AG04450 (cell line): ENCODE measurements around the gene TNS3. TPM values are rescaled to one million over a fixed set of nuclear protein-coding genes. Genes with fewer than 3 reads are reported as not detected.

ENCODE experiments used
- CTCF ChIA-PET: fragments of 300-600, 350-600 bp; formaldehyde crosslinking; extraction: SDS; loops from one replicate; lab custom pipeline; 2022; ENCODE audit warnings: antibody characterized with exemption, inconsistent platforms; lab: Charles Lee
- POLR2A ChIA-PET: fragments of 350-600 bp; formaldehyde crosslinking; extraction: SDS; loops from one replicate; lab custom pipeline; 2021; ENCODE audit warnings: antibody characterized with exemption, inconsistent platforms; lab: Yijun Ruan, JAX
- DNase-seq: peaks from one replicate; pipeline ENCODE4 v3.0.0-alpha.2; 2011; ENCODE audit warnings: low read depth, low spot score
- H3K27ac ChIP-seq: one replicate; pipeline ENCODE4 v1.5.1; 2012; ENCODE audit warnings: low read depth, low read length, control low read depth
- H3K27me3 ChIP-seq: one replicate; pipeline ENCODE4 v1.6.0; 2012; ENCODE audit warnings: low read length; ENCODE audit not compliant: control insufficient read depth, insufficient read depth
- H3K4me3 ChIP-seq: 2 replicates; pipeline ENCODE4 v1.5.1; 2011; ENCODE audit warnings: mild to moderate bottlenecking, low read depth, low read length, control low read depth
- H3K9me3 ChIP-seq: 2 replicates; pipeline ENCODE4 v1.5.1; 2012; ENCODE audit warnings: low read length; ENCODE audit not compliant: control insufficient read depth, insufficient read depth
- CTCF ChIP-seq: IDR thresholded peaks from 2 replicates; pipeline ENCODE4 v1.5.1; 2011; ENCODE audit warnings: low read depth, low read length, control low read depth, inconsistent platforms
- polyA plus RNA-seq: library from polyadenylated mRNA; depleted of rRNA; stranded (reverse); fragments of >200 nt; gene quantifications from 2 replicates; pipeline ENCODE4 v1.2.3, GENCODE V29; 2011

Gene TNS3
- polyA plus RNA-seq, 1 experiment, result 131 TPM

- no peak for TF ChIP-seq CTCF
- H3K27me3 ChIP-seq, result no peaks in the 10 kb centered on the region
- no peak for DNase-seq
- no peak overlapping the region for H3K4me3 ChIP-seq
- H3K27ac ChIP-seq, result no peak overlapping the region
- POLR2A ChIA-PET, result no interaction called here
- CTCF ChIA-PET, result no interaction called here
- peaks cover 8% of the 10 kb centered on the region for H3K9me3 ChIP-seq
These were observed 50.1 kb downstream of the TNS3 start for GRCh38 chr7:47531584-47532492.

- H3K27ac ChIP-seq, result no peak overlapping the region
- ChIA-PET POLR2A (no interaction called here), CTCF (interaction anchor here (0.5 kb wide), 1 partner anchor 292 kb away, joined by 3 read pairs; no protein-coding TSS in a partner anchor)
- H3K4me3 ChIP-seq, result no peak overlapping the region
- H3K27me3 ChIP-seq, result no peaks in the 10 kb centered on the region
- peaks cover 8% of the 10 kb centered on the region for H3K9me3 ChIP-seq
- TF ChIP-seq CTCF, result no peak
- DNase-seq, result no peak
These were observed 51.9 kb downstream of the TNS3 start for GRCh38 chr7:47529826-47530555.

GRCh38 chr7:47529405-47529804 lies 52.5 kb downstream of the TNS3 start:
- ChIA-PET POLR2A (no interaction called here), CTCF (interaction anchor here (0.5 kb wide), 1 partner anchor 293 kb away, joined by 3 read pairs; no protein-coding TSS in a partner anchor)
- DNase-seq, result no peak
- H3K4me3 ChIP-seq, result no peak overlapping the region
- H3K9me3 ChIP-seq, result peaks cover 8% of the 10 kb centered on the region
- no peak overlapping the region for H3K27ac ChIP-seq
- TF ChIP-seq CTCF, result no peak
- H3K27me3 ChIP-seq, result no peaks in the 10 kb centered on the region

GRCh38 chr7:47528471-47528870 lies 53.4 kb downstream of the TNS3 start:
- H3K9me3 ChIP-seq, result peaks cover 8% of the 10 kb centered on the region
- H3K27me3 ChIP-seq, result no peaks in the 10 kb centered on the region
- TF ChIP-seq CTCF, result no peak
- H3K27ac ChIP-seq, result no peak overlapping the region
- ChIA-PET POLR2A (no interaction called here), CTCF (no interaction called here)
- no peak for DNase-seq
- H3K4me3 ChIP-seq, result no peak overlapping the region

- Histone ChIP-seq H3K27ac (no peak overlapping the region), H3K27me3 (no peaks in the 10 kb centered on the region), H3K4me3 (no peak overlapping the region), H3K9me3 (peaks cover under 1% of the 10 kb centered on the region)
- TF ChIP-seq CTCF, result no peak
- no peak for DNase-seq
- ChIA-PET POLR2A (no interaction called here), CTCF (no interaction called here)
These were observed 55.4 kb downstream of the TNS3 start for GRCh38 chr7:47526466-47526865.
